ENCODE data around the gene TUT1.
"Not testable (repeated sequence)": the region's sequence is repeated elsewhere in the genome, so short reads cannot be mapped to it uniquely, and the experiment has no call there.

The TUT1 gene

GRCh38 chr11:62591448-62592145, at the start of gene TUT1:
TUT1 (minus strand) TSS chr11:62591523; CDS start chr11:62591485, 38 bp downstream.
- DNase-seq, result peak; percentile 99

- DNase-seq, result no peak
Measured at GRCh38 chr11:62632492-62632891, 41.2 kb upstream of the TUT1 start.

DNA sequence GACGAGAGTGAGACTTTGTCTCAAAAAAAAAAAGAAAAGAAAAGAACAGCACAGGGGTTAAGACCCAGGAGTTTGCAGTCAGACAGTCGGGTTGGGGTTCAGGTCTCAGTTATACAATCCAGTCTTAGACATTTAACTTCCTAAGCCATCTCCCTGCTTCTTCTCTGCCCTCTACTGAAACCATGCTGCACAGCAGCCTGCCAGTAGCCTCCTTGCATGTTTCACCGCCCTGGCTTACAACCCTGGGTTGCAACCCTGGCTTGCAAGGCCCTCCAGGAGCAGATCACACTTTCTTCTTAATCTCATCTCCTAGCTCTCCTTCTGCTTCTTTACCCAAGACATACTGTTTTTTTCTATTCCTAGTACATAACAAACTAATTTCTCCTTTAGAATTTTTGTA, 36.4 kb upstream of the TUT1 start:
- no peak for DNase-seq

DNA sequence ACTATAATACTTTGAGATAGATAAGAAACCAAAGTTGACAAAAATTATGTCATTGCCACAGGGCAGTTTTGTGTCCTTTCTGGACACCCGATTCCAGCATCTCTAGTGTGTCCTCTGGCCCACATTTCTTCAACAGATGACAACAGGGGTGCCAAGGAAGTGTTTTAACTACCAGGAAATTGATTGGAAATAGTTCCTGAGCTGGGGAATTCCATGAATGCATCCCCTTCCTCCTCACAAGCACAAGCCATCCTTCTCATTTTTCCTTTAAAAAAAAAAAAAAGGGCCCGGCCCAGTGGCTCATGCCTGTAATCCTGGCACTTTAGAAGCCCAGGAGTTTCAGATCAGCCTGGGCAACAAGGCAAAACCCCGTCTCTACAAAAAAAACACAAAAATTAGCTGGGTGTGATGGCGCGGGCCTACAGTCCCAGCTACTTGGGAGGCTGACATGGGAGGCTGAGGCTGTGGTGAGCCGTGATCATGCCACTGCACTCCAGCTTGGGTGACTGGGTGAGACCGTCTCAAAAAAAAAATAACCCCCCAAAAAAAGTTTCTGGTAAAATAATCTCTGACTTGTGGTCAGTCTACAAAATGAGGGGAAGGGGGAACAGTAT, 31.3 kb upstream of the TUT1 start:
- no peak for DNase-seq

DNA sequence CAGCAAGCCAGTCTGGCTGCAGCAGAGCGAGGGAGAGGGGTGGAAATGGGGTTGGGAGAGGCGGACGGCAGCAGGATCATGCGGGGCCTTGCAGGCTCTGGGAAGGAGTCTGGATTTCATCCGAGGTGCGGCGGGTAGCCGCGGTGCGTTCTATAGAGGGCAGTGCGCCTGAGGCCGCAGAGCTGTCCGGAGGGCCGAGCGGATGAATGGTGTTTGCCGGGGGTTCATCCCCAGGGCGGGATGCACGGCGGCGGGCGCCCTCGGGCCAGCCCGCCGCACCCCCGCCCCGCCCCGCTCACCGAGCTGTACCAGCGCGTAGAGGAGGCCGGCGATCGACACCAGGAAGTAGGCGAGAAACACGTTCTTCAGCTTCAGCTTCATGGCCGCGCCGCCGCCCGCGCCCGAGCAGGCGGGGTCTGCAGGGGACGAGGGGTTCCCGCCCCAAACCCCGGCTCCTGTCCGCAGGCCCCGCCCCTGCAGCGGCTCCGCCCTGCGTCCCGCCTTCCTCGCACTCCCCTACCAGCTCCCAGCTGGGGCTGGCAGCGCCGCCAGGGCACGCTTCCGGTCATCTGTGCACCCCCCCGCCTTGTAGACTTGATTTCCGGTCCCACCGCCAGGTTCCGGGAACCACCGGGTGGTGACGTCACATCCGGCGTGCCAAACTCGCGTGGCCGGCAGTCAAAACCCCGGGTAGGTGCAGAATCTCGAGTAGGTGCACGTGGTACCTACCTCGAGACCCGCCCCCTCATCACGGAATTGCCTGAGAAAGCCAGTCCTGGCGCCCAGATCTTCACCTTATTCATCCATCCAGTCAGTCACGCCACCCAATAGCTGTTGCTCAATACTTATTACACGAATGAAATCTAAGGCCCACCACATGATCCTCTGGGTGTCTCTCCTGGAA, 30.5 kb upstream of the TUT1 start, which contains the start of gene B3GAT3:
Gene B3GAT3, minus strand, starts transcription at position 420 of the 904 bp plus-strand sequence. Its CDS starts 39 bp downstream, at position 381.
- DNase-seq, result peak; percentile 95

GRCh38 chr11:62621027-62621566, 29.8 kb upstream of the TUT1 start:
- DNase-seq, result no peak

GRCh38 chr11:62616957-62617356, 25.6 kb upstream of the TUT1 start:
- not testable (repeated sequence) for DNase-seq

DNA sequence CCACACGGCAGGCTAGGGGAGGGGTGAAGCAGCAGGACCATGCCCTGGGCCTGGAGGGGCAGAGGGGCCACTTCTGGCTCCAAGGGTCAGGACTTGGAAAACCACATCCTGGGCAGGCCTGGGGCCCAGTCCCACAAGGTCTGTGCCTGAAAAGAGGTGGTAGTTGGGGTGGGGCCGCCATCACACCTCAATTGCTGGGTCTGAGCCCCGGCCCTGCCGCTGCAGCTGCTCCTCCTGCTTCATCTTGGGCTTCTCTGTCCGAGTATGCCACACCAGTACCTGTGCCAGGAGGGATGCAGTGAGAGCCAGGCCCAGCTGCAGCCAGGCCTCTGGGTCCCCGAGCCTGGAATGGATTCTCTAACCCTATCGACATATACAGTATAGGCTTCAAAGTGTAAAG, 24.2 kb upstream of the TUT1 start:
- no peak for DNase-seq

GRCh38 chr11:62614275-62614674, 23.0 kb upstream of the TUT1 start:
- DNase-seq, result peak; percentile 30

DNA sequence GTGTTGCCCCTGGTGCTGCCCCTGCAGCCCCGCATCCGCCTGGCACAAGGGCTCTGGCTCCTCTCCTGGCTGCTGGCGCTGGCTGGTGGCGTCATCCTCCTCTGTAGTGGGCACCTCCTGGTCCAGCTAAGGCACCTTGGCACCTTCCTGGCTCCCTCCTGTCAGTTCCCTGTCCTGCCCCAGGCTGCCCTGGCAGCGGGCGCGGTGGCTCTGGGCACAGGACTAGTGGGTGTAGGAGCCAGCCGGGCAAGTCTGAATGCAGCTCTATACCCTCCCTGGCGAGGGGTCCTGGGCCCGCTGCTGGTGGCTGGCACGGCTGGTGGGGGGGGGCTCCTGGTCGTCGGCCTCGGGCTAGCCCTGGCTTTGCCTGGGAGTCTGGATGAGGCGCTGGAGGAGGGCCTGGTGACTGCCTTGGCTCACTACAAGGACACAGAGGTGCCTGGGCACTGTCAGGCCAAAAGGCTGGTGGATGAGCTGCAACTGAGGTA, 22.0 kb upstream of the TUT1 start:
- no peak for DNase-seq

DNA sequence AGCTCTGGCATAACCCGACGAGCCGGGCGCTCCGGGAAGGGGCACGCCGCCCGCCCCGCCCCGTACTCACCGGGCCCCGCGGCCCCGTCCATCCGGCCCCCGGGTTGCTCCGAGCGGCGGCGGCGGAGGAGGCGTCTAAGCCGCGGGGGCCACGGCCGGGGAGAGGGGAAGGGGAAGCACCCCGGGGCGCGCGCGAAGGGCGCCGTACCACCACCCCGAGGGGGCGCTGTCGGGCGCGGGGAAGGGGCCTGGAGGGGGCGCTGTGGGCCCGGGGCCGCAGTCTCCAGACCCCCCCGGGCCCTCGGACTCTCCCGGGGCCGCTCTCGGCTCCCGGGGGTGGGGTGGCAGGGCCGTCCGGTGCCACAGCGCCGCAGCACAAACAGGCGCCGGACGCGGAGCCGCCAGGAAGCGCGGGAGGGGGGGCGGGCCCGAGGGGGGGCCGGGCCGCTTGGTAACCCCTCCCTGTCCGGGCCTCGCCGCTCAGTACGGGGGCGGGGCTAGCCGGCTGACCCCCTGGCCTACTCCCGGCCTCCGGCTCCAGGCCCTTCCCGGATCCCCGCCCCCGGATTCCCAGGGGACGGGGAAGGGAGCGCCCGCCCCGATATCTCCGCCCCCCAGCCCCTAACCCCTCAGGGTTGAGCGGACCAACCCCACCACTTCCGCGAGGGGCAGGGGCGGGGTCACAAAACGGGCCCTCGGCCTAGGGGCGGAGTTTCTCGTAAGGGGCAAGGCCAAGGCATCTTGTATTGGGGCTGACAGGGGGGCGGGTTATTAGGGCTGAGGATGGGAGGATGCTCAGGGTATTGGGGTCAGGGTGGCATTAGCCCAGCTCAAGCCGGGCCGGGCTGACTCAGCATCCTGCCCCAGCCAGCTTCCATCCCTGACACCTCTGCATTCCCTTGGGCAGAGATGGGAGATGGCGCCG, 21.3 kb upstream of the TUT1 start, which contains the start of the genes EML3 and ROM1:
Gene EML3, minus strand, starts transcription at position 410 of the 925 bp plus-strand sequence. Its CDS starts 318 bp downstream, at position 92.
Gene ROM1, plus strand, starts transcription at position 892 of the 925 bp plus-strand sequence. Its CDS starts 25 bp downstream, at position 917.
- peak; percentile 29 for DNase-seq

GRCh38 chr11:62611705-62612365, 20.5 kb upstream of the TUT1 start:
- DNase-seq, result no peak

DNA sequence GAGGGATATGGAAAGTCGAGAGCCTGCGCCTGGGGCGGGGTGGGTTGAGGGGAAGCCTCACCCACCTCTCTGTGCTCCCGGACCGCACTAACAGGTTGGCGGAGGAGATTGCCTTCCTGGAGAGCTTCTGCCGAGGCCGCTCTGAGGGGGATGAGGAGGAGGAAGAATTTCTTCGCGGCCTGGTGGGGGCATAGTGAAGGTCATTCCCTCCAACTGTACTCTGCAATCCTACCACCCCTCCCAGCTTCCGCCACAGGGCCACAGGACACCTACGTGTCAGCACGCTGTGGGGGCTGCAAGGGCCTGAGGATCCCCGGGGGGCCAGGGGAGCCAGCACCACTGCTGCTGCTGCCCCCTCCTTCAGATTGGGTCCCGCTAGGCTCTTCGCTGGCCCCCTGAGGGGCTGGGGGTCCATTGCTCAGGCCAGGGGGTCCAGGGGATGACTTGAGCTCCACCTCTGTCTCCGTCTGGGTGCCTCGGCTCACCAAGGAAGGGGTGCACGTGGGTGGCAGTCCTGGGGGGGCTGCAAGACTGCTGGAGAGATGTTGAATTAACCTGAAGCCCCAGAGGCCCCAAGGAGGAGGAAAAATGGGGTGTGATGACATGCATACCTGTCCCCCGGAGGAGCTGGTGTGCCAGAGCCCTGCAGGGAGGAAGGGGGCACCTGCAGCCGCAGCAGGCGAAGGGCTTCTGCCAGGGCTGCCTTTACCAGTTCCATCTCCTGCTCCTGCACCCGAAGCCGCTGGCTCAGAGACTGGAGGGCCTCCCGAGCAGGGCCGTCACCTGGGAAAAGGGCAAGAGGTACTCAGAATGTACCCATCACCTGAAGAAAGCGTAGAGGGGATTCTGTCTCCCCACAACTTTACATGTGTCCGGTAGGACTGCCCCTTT, 19.7 kb upstream of the TUT1 start:
- DNase-seq, result no peak

DNA sequence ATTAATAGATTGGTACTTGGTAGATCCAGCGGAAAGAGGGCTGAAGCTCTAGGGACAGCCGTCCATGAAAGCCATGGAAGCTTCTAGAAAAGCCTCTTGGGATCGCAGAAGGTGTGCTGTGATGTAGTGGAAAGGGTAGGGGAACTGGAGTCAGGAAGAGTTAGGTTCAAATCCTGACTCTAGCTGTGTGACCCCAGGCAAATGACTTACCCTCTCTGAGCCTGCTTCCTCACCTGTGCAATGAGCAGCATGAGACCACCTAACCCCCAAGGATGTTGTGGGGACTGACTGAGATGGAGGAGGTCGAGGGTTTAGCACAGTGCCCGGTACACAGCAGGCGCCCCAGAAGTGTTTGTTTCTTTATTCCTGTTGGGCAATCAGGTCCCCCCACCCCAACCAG, 19.1 kb upstream of the TUT1 start:
- DNase-seq, result no peak

DNA sequence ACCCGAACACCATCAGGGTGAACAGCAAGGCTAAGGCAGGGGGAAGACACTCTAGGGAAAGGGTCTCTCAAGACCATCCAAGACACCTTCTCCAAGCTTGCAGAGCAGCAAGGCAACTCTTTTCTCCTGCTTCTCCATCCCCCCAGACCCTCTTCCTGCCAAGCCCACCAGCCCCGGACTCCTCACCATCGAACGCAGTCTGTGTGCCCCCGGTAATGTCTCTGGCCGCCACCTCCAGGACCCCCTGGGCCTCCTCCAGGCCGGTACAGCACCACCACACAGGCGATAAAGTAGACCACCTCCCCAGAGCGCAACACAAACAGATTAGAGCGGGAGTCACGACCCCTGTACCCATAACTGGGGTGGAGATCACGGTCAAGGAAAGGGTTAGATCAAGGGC, 17.5 kb upstream of the TUT1 start:
- DNase-seq, result no peak

DNA sequence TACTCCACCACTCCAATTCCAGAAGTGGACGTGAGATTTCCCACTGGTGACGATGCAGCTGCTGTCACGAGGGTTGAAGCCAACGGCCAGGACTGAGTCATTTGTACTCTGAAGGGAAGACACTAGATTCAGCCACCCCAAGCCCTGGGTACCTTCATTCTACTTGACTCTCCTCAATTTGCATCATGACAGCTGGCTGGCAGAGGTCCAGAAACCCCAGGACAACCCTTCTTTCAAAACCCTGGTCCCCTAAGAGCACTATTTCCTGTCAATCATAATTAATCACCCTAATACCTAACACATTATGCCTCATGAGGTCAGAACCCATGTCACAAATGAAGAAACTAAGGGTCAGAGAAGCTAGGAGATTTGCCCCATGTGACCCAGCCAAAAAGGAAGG, 16.4 kb upstream of the TUT1 start:
- no peak for DNase-seq

- DNase-seq, result no peak
Measured at GRCh38 chr11:62605902-62606301, 14.6 kb upstream of the TUT1 start.

DNA sequence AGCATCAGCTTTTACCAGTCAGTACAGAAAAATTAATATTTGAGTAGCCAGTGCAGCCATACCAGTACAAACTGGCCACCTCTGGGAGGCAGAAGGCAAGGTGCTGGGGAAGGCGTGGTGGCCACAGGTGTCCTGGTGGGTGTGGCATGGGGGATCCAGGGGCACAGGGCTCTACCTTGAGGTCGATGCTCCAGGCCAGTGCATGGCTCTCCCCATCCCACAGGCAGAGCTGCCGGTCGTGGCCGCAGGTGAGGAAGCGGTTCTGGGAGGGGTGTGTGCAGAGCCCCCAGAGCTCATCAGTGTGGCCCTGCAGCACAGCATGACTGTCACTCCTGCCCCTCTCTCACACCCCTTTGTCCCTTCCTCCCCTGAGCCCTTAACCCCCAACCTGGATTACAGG, 14.1 kb upstream of the TUT1 start:
- no peak for DNase-seq

- DNase-seq, result no peak
Measured at GRCh38 chr11:62604460-62605120, 13.3 kb upstream of the TUT1 start.

Measured in kidney glomerular epithelial cell (primary cell).